GM12878 (cell line): ENCODE data around the gene CUL1. TPM values are rescaled to one million over a fixed set of nuclear protein-coding genes. Genes with fewer than 3 reads are reported as not detected.

Experiments
- ATAC-seq: fragments of 200-7000 bp; cut with Tn5 transposase; 3 replicates; pipeline ENCODE4 v1.9.1; 2020; ENCODE audit warnings: mild to moderate bottlenecking, moderate library complexity
- BruUV-seq: library from RNA; stranded (reverse); fragments of 400-500 nt; replicated peaks from 2 replicates; lab custom pipeline; 2021; lab: Mats Ljungman, UMichigan
- CTCF ChIA-PET: fragments of 300-600 bp; sonication (Branson Sonifier 250); formaldehyde crosslinking; extraction: SDS; loops from one replicate; lab custom pipeline; 2021; ENCODE audit warnings: inconsistent platforms; lab: Yijun Ruan, JAX
- POLR2A ChIA-PET: fragments of 350-600 bp; formaldehyde crosslinking; extraction: SDS; loops from one replicate; lab custom pipeline; 2021; ENCODE audit warnings: inconsistent platforms; lab: Charles Lee
- RAD21 ChIA-PET: fragments of 300-600 bp; sonication (Branson Sonifier 250); formaldehyde crosslinking; loops from one replicate; lab custom pipeline; 2023; ENCODE audit warnings: antibody characterized with exemption; ENCODE audit not compliant: unreplicated experiment; lab: Charles Lee
- SMC1A ChIA-PET: fragments of 300-600 bp; sonication (Branson Sonifier 250); formaldehyde crosslinking; loops from one replicate; lab custom pipeline; 2023; ENCODE audit not compliant: unreplicated experiment, uncharacterized antibody; lab: Charles Lee
- DNase-seq: peaks from one replicate; pipeline ENCODE4 v3.0.0-alpha.2; 2011; ENCODE audit warnings: low read depth, low spot score
- FAIRE-seq: peaks from 3 replicates; lab custom pipeline; 2011; peaks lifted over from hg19 to GRCh38; lab: Jason Lieb, UNC
- H2AFZ ChIP-seq: 2 replicates; pipeline ENCODE4 v1.6.0; 2011; ENCODE audit warnings: low read depth, low read length, control low read depth; ENCODE audit not compliant: control insufficient read depth
- H3K27ac ChIP-seq: 2 replicates; pipeline ENCODE4 v1.5.1; 2011; ENCODE audit warnings: control low read depth; ENCODE audit not compliant: control insufficient read depth, insufficient read depth
- H3K27me3 ChIP-seq, 2 experiments: replicated peaks in 1 of 2; 2 replicates each; pipeline versions ENCODE4 v1.6.0 to v1.6.1; 2011; ENCODE audit warnings: low read length in 1 of 2; ENCODE audit not compliant: control insufficient read depth in 2 of 2, insufficient read depth in 2 of 2
- H3K36me3 ChIP-seq, 2 experiments: 2 replicates each; pipeline ENCODE4 v1.5.1; 2011; ENCODE audit warnings: low read length in 1 of 2; ENCODE audit not compliant: control insufficient read depth in 2 of 2, insufficient read depth in 2 of 2
- H3K4me1 ChIP-seq: 2 replicates; pipeline ENCODE4 v1.6.1; 2011; ENCODE audit warnings: mild to moderate bottlenecking, low read length, moderate library complexity, mixed read lengths; ENCODE audit not compliant: control insufficient read depth, insufficient read depth
- H3K4me2 ChIP-seq: 2 replicates; pipeline ENCODE4 v1.6.0; 2011; ENCODE audit warnings: control low read depth; ENCODE audit not compliant: control insufficient read depth, insufficient read depth
- H3K4me3 ChIP-seq: fragments of 200-600 bp; sonication (generic); 2 replicates; pipeline ENCODE4 v1.5.1; 2016
- H3K79me2 ChIP-seq: 2 replicates; pipeline ENCODE4 v1.6.0; 2011; ENCODE audit warnings: low read length; ENCODE audit not compliant: control insufficient read depth, insufficient read depth
- H3K9ac ChIP-seq: 2 replicates; pipeline ENCODE4 v1.8.0; 2011; ENCODE audit warnings: low read length, control low read depth, mixed read lengths; ENCODE audit not compliant: control insufficient read depth, insufficient read depth
- H3K9me3 ChIP-seq: replicated peaks from 3 replicates; pipeline ENCODE4 v1.5.1; 2011; ENCODE audit warnings: mild to moderate bottlenecking, low read length; ENCODE audit not compliant: control insufficient read depth, insufficient read depth
- H4K20me1 ChIP-seq: 2 replicates; pipeline ENCODE4 v1.6.0; 2011; ENCODE audit not compliant: control insufficient read depth, insufficient read depth
- ATF7 ChIP-seq: fragments of 450-650 bp; IDR thresholded peaks from 2 replicates; pipeline ENCODE4 v1.6.1; 2016; ENCODE audit warnings: low read depth, mild to moderate bottlenecking
- BCL11A ChIP-seq: IDR thresholded peaks from 2 replicates; pipeline ENCODE4 v1.6.1; 2011; ENCODE audit warnings: low read depth, low read length
- E2F4 ChIP-seq: IDR thresholded peaks from 2 replicates; pipeline ENCODE4 v1.6.1; 2012; ENCODE audit warnings: low read depth, low read length, improper control_type of control experiment
- EZH2 ChIP-seq: IDR thresholded peaks from 2 replicates; pipeline ENCODE4 v1.6.1; 2012; ENCODE audit warnings: low read depth, mild to moderate bottlenecking, control low read depth, inconsistent platforms, low read length, borderline replicate concordance; ENCODE audit not compliant: control insufficient read depth
- FOS ChIP-seq: IDR thresholded peaks from 3 replicates; pipeline ENCODE4 v1.6.1; 2011; ENCODE audit warnings: borderline replicate concordance; ENCODE audit not compliant: insufficient read length; ENCODE audit errors: extremely low read depth
- HDAC2 ChIP-seq: fragments of 200-600 bp; sonication (generic); IDR thresholded peaks from 2 replicates; pipeline ENCODE4 v1.6.1; 2017
- HDGF ChIP-seq: fragments of 450-650 bp; IDR thresholded peaks from 2 replicates; pipeline ENCODE4 v1.6.1; 2016; ENCODE audit warnings: antibody characterized with exemption
- IKZF2 ChIP-seq, 2 experiments: fragments of 450-650 bp; IDR thresholded peaks; 2 replicates each; pipeline ENCODE4 v1.6.1; 2017; ENCODE audit warnings: mild to moderate bottlenecking in 2 of 2, moderate library complexity in 2 of 2
- IRF3 ChIP-seq: fragments of 450-650 bp; IDR thresholded peaks from 2 replicates; pipeline ENCODE4 v1.6.1; 2014; ENCODE audit warnings: mild to moderate bottlenecking
- NR2C1 ChIP-seq: fragments of 450-650 bp; IDR thresholded peaks from 2 replicates; pipeline ENCODE4 v1.6.1; 2017; ENCODE audit warnings: antibody characterized with exemption, mild to moderate bottlenecking, moderate library complexity
- PKNOX1 ChIP-seq: fragments of 450-650 bp; IDR thresholded peaks from 2 replicates; pipeline ENCODE4 v1.6.1; 2016; ENCODE audit warnings: mild to moderate bottlenecking
- SUPT20H ChIP-seq: IDR thresholded peaks from 2 replicates; pipeline ENCODE4 v1.6.1; 2011; ENCODE audit warnings: low read depth, mild to moderate bottlenecking, low read length, moderate library complexity, borderline replicate concordance; ENCODE audit not compliant: control insufficient read depth
- WRNIP1 ChIP-seq: IDR thresholded peaks from 2 replicates; pipeline ENCODE4 v1.6.1; 2011; ENCODE audit warnings: low read depth, low read length, improper control_type of control experiment, borderline replicate concordance
- YBX1 ChIP-seq: fragments of 450-650 bp; IDR thresholded peaks from 2 replicates; pipeline ENCODE4 v1.6.1; 2016; ENCODE audit warnings: antibody characterized with exemption
- WGBS: methylation state at CpG from one replicate; pipeline ENCODE4 v1.1.6; 2016; ENCODE audit warnings: low lambda C conversion rate; ENCODE audit not compliant: insufficient replicate concordance, insufficient coverage; ENCODE audit errors: missing lambda C conversion rate; 5-methylcytosine and 5-hydroxymethylcytosine counted together
- in situ Hi-C: fragments of 300-500 bp; cut with MboI; formaldehyde crosslinking; loops from 9 replicates; pipeline ENCODE4 v1.14.3; 2018; ENCODE audit warnings: mixed read lengths
- intact Hi-C: fragments of 100-400 bp; cut with micrococcal nuclease; formaldehyde crosslinking; loops from one replicate; pipeline ENCODE4 v1.14.2; 2022; ENCODE audit not compliant: unreplicated experiment
- polyA plus RNA-seq, 11 experiments: library from polyadenylated mRNA; depleted of rRNA in 4 of 11; unstranded in 6 of 11; stranded (reverse) in 5 of 11; fragments of >200 nt; fragmentation: Nextera tagmentation in 4 of 11; fragmentation: Illumina TruSeq in 1 of 11; extraction: Ambion mirVana in 4 of 11; extraction: Trizol in 1 of 11; gene quantifications; 1 replicate in 1 of 11; 2 replicates in 10 of 11; pipeline versions ENCODE4 v1.2.1 to v1.2.3, GENCODE V29; 2011 to 2016; ENCODE audit warnings: inconsistent platforms in 2 of 11, missing spikeins in 2 of 11, low read depth in 1 of 11
- total RNA-seq, 4 experiments: library from RNA; depleted of rRNA in 3 of 4; stranded (reverse); fragments of >200 nt in 3 of 4; fragmentation: Illumina TruSeq in 1 of 4; extraction: Trizol in 1 of 4; gene quantifications; 2 replicates each; pipeline versions ENCODE4 v1.2.1 to v1.2.3, GENCODE V29; 2013 to 2021

Gene CUL1
- total and polyA plus RNA-seq, 10 of the 15 experiments (the other 5 are each of a cell fraction or from before 2014, with no cell fraction given), result 13.3 to 63.9 (median 45.9) TPM

- ChIA-PET POLR2A (no interaction called here), CTCF (no interaction called here), RAD21 (no interaction called here), SMC1A (interaction anchor here (1.5 kb wide), 1 partner anchor 14 kb away, joined by 3 read pairs; no protein-coding TSS in a partner anchor)
- Histone ChIP-seq H3K36me3 (no peaks in the 10 kb centered on the region), H4K20me1 (no peaks in the 10 kb centered on the region), H3K4me3 (no peak overlapping the region), H3K27me3 (no peaks in the 10 kb centered on the region), H3K9me3 (no peaks in the 10 kb centered on the region), H2AFZ (no peak overlapping the region), H3K79me2 (no peaks in the 10 kb centered on the region), H3K9ac (no peak overlapping the region), H3K27ac (no peak overlapping the region), H3K4me1 (no peaks in the 10 kb centered on the region), H3K4me2 (no peak overlapping the region)
- in situ Hi-C loops (no loop called here), intact Hi-C loops (no loop called here)
- ATAC-seq (no peak), FAIRE-seq (no peak), DNase-seq (no peak)
- no peak for TF ChIP-seq BCL11A
- TF ChIP-seq IKZF2 (IDR thresholded peaks at IDR 0.05), result no peak
- no peak for TF ChIP-seq FOS
- TF ChIP-seq IRF3, result no peak
- TF ChIP-seq YBX1, result no peak
- TF ChIP-seq NR2C1, result no peak
- TF ChIP-seq ATF7, result no peak
- BruUV-seq, result no TSS peak
- WGBS, result 0% methylated on average over 1 of the region's 1 CpG
Measured at GRCh38 chr7:148688526-148688925, 10.2 kb upstream of the CUL1 start.

- CTCF ChIA-PET, result interaction anchor here (1.0 kb wide), 1 partner anchor 9 kb away, joined by 3 read pairs; no protein-coding TSS in a partner anchor
- no peak overlapping the region for H3K27ac ChIP-seq
- FAIRE-seq, result no peak
- H3K9ac ChIP-seq, result no peak overlapping the region
- RAD21 ChIA-PET, result no interaction called here
- H3K4me2 ChIP-seq, result no peak overlapping the region
- in situ Hi-C loops, result no loop called here
- H3K4me3 ChIP-seq, result no peak overlapping the region
- no peaks in the 10 kb centered on the region for H3K36me3 ChIP-seq
- peaks cover 3% of the 10 kb centered on the region; the same call in 1 of the 2 replicates for H3K79me2 ChIP-seq
- peaks cover 5% of the 10 kb centered on the region; the same call in 1 of the 2 replicates for H3K4me1 ChIP-seq
- DNase-seq, result no peak
- BruUV-seq, result no TSS peak
- no peaks in the 10 kb centered on the region for H4K20me1 ChIP-seq
- WGBS, result 82% methylated on average over 7 of the region's 7 CpGs
- no peak overlapping the region for H2AFZ ChIP-seq
- H3K9me3 ChIP-seq, result no peaks in the 10 kb centered on the region
- no peak for ATAC-seq
- no peaks in the 10 kb centered on the region for H3K27me3 ChIP-seq
- POLR2A ChIA-PET, result no interaction called here
- intact Hi-C loops, result no loop called here
- SMC1A ChIA-PET, result interaction anchor here (0.6 kb wide), 1 partner anchor 91 kb away, joined by 4 read pairs; no protein-coding TSS in a partner anchor
- TF ChIP-seq E2F4 (no peak), PKNOX1 (no peak), WRNIP1 (no peak), EZH2 (no peak), SUPT20H (no peak), HDAC2 (no peak), HDGF (no peak)
Measured at GRCh38 chr7:148693651-148694050, 5.1 kb upstream of the CUL1 start.
